ENCODE results near the gene LRRC38. TPM values are rescaled to one million over a fixed set of nuclear protein-coding genes. Genes with fewer than 3 reads are reported as not detected.

LRRC38 gene
- total and polyA plus RNA-seq, 2 of the 13 experiments (the other 11 are each of a cell fraction or from before 2014, with no cell fraction given): not detected

DNA sequence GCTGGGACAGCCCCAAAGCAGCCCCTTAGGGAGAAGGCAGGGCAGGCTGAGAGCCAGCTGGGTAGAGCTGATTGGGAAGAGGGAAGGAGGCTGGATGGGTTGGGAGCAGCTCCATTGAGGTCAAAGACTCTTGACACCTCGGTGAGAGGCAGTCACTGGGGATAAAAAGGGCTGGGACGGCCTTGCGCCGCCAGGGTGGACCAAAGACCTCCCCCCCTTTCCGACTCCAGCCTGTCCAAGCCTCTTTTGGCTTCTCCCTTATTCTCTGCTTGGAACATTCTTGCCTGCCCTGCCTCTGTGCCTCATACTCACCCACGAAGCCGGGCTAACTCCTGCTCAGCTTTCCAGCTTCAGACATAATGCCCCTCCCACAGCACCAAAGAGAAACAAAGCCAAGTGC, 51.1 kb downstream of the LRRC38 start (continued):
- no peak for TF ChIP-seq THAP9 (CRISPR knock-in tag; IDR thresholded peaks at IDR 0.05; ENCODE audit: borderline replicate concordance)
- TF ChIP-seq ZNF614 (CRISPR knock-in tag; IDR thresholded peaks at IDR 0.05; ENCODE audit: borderline replicate concordance): no peak
- TF ChIP-seq, protein P1, sequence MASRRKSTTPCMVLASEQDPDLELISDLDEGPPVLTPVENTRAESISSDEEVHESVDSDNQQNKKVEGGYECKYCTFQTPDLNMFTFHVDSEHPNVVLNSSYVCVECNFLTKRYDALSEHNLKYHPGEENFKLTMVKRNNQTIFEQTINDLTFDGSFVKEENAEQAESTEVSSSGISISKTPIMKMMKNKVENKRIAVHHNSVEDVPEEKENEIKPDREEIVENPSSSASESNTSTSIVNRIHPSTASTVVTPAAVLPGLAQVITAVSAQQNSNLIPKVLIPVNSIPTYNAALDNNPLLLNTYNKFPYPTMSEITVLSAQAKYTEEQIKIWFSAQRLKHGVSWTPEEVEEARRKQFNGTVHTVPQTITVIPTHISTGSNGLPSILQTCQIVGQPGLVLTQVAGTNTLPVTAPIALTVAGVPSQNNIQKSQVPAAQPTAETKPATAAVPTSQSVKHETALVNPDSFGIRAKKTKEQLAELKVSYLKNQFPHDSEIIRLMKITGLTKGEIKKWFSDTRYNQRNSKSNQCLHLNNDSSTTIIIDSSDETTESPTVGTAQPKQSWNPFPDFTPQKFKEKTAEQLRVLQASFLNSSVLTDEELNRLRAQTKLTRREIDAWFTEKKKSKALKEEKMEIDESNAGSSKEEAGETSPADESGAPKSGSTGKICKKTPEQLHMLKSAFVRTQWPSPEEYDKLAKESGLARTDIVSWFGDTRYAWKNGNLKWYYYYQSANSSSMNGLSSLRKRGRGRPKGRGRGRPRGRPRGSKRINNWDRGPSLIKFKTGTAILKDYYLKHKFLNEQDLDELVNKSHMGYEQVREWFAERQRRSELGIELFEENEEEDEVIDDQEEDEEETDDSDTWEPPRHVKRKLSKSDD (CRISPR knock-in tag; IDR thresholded peaks at IDR 0.05; ENCODE audit: low read depth): no peak
- TF ChIP-seq CERS6 (CRISPR knock-in tag; IDR thresholded peaks at IDR 0.05): no peak
- no peak for TF ChIP-seq SCMH1 (CRISPR knock-in tag; IDR thresholded peaks at IDR 0.05; ENCODE audit: borderline replicate concordance)
- TF ChIP-seq ZNF337 (CRISPR knock-in tag; IDR thresholded peaks at IDR 0.05; ENCODE audit: borderline replicate concordance, low read depth): no peak
- no peak for TF ChIP-seq MAFG (CRISPR knock-in tag; IDR thresholded peaks at IDR 0.05)
- no peak for TF ChIP-seq ZZZ3 (CRISPR knock-in tag; IDR thresholded peaks at IDR 0.05; ENCODE audit: borderline replicate concordance)
- TF ChIP-seq, protein P2, sequence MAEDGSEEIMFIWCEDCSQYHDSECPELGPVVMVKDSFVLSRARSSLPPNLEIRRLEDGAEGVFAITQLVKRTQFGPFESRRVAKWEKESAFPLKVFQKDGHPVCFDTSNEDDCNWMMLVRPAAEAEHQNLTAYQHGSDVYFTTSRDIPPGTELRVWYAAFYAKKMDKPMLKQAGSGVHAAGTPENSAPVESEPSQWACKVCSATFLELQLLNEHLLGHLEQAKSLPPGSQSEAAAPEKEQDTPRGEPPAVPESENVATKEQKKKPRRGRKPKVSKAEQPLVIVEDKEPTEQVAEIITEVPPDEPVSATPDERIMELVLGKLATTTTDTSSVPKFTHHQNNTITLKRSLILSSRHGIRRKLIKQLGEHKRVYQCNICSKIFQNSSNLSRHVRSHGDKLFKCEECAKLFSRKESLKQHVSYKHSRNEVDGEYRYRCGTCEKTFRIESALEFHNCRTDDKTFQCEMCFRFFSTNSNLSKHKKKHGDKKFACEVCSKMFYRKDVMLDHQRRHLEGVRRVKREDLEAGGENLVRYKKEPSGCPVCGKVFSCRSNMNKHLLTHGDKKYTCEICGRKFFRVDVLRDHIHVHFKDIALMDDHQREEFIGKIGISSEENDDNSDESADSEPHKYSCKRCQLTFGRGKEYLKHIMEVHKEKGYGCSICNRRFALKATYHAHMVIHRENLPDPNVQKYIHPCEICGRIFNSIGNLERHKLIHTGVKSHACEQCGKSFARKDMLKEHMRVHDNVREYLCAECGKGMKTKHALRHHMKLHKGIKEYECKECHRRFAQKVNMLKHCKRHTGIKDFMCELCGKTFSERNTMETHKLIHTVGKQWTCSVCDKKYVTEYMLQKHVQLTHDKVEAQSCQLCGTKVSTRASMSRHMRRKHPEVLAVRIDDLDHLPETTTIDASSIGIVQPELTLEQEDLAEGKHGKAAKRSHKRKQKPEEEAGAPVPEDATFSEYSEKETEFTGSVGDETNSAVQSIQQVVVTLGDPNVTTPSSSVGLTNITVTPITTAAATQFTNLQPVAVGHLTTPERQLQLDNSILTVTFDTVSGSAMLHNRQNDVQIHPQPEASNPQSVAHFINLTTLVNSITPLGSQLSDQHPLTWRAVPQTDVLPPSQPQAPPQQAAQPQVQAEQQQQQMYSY (CRISPR knock-in tag; IDR thresholded peaks at IDR 0.05): no peak
- no peak for TF ChIP-seq KLF15 (CRISPR knock-in tag; IDR thresholded peaks at IDR 0.05; ENCODE audit: borderline replicate concordance)

Data from HepG2 (cell line).